ENCODE data around the gene PCP2. TPM values are rescaled to one million over a fixed set of nuclear protein-coding genes. Genes with fewer than 3 reads are reported as not detected.

Gene PCP2
- total RNA-seq, 1 donor from 2014 or later, result 1.0 TPM

GRCh38 chr19:7631577-7631976 is 1.9 kb downstream of the PCP2 start:
- no peaks in the 10 kb centered on the region for H3K9me3 Mint-ChIP-seq
- peak overlapping the region; percentile 31 for H3K27ac Mint-ChIP-seq
- TF ChIP-seq CTCF (conservative IDR thresholded peaks at IDR 0.05), result no peak
- no peak for DNase-seq (ENCODE audit: extremely low spot score, unreplicated experiment)
- peaks cover 18% of the 10 kb centered on the region for H3K27me3 Mint-ChIP-seq
- H3K36me3 Mint-ChIP-seq, result peaks cover 8% of the 10 kb centered on the region
- peaks cover 17% of the 10 kb centered on the region for H3K4me1 Mint-ChIP-seq (ENCODE audit: unreplicated experiment)
- H3K4me3 Mint-ChIP-seq, result peak overlapping the region; percentile 59

- Mint-ChIP-seq H3K27ac (peak within 1 kb of the TSS; percentile 99), H3K36me3 (peaks cover 8% of the 10 kb centered on the region), H3K27me3 (no peaks in the 10 kb centered on the region), H3K4me3 (peak within 1 kb of the TSS; percentile 100), H3K9me3 (no peaks in the 10 kb centered on the region), H3K4me1 (ENCODE audit: unreplicated experiment) (peaks cover 17% of the 10 kb centered on the region)
- TF ChIP-seq CTCF (conservative IDR thresholded peaks at IDR 0.05), result no peak
- DNase-seq (ENCODE audit: extremely low spot score, unreplicated experiment), result peak; percentile 96
These were observed 4.0 kb downstream of the PCP2 start, which contains the start of the genes PET100 and XAB2 for GRCh38 chr19:7629347-7630054. Gene PET100, plus strand, starts transcription at chr19:7629793. Its CDS starts 41 bp downstream, at chr19:7629834. Gene XAB2, minus strand, starts transcription at chr19:7629545. Its CDS starts 18 bp downstream, at chr19:7629527.

GRCh38 chr19:7628589-7629311 is 4.8 kb downstream of the PCP2 start:
- TF ChIP-seq CTCF (conservative IDR thresholded peaks at IDR 0.05), result no peak
- no peak for DNase-seq (ENCODE audit: extremely low spot score, unreplicated experiment)
- Mint-ChIP-seq H3K27ac (peak overlapping the region; percentile 99), H3K9me3 (no peaks in the 10 kb centered on the region), H3K4me3 (peak overlapping the region; percentile 100), H3K36me3 (peaks cover 8% of the 10 kb centered on the region), H3K27me3 (no peaks in the 10 kb centered on the region), H3K4me1 (ENCODE audit: unreplicated experiment) (peaks cover 17% of the 10 kb centered on the region)

GRCh38 chr19:7627166-7627565 is 6.4 kb downstream of the PCP2 start:
- TF ChIP-seq CTCF (conservative IDR thresholded peaks at IDR 0.05), result no peak
- H3K36me3 Mint-ChIP-seq, result peaks cover 8% of the 10 kb centered on the region
- H3K27ac Mint-ChIP-seq, result no peak overlapping the region
- H3K9me3 Mint-ChIP-seq, result no peaks in the 10 kb centered on the region
- no peaks in the 10 kb centered on the region for H3K27me3 Mint-ChIP-seq
- H3K4me3 Mint-ChIP-seq, result peak overlapping the region; percentile 36
- peaks cover 17% of the 10 kb centered on the region for H3K4me1 Mint-ChIP-seq (ENCODE audit: unreplicated experiment)
- no peak for DNase-seq (ENCODE audit: extremely low spot score, unreplicated experiment)

GRCh38 chr19:7625763-7626372 is 7.7 kb downstream of the PCP2 start:
- H3K27me3 Mint-ChIP-seq, result no peaks in the 10 kb centered on the region
- no peaks in the 10 kb centered on the region for H3K9me3 Mint-ChIP-seq
- H3K4me3 Mint-ChIP-seq, result no peak overlapping the region

More at GRCh38 chr19:7625763-7626372, 7.7 kb downstream of the PCP2 start:
- no peak for TF ChIP-seq CTCF (conservative IDR thresholded peaks at IDR 0.05)
- H3K36me3 Mint-ChIP-seq, result peaks cover 12% of the 10 kb centered on the region
- H3K27ac Mint-ChIP-seq, result no peak overlapping the region
- peaks cover 17% of the 10 kb centered on the region for H3K4me1 Mint-ChIP-seq (ENCODE audit: unreplicated experiment)
- no peak for DNase-seq (ENCODE audit: extremely low spot score, unreplicated experiment)
